ENCODE measurements around the gene SH3PXD2B. TPM values are rescaled to one million over a fixed set of nuclear protein-coding genes. Genes with fewer than 3 reads are reported as not detected.

The SH3PXD2B gene
- total RNA-seq, 1 donor from 2014 or later: 30.7 TPM

Other genes starting within 250 kb of the SH3PXD2B start
- gene UBTD2, start 170.8 kb downstream of the SH3PXD2B start, total RNA-seq: 42.5 TPM
- gene NEURL1B, start 186.7 kb upstream of the SH3PXD2B start, total RNA-seq: 15.9 TPM